Spleen (tissue), 7 donors: ENCODE data around the gene MED13L.

Experiments
- POLR2A ChIP-seq, 3 donors: fragments of 450-650 bp; IDR thresholded peaks; one replicate each; pipeline ENCODE4 v1.5.1; 2017; ENCODE audit warnings: antibody characterized with exemption in 3 of 3, mild to moderate bottlenecking in 1 of 3
- TF ChIP-seq, protein P1 (sequence below), 11 experiments: fragments of 200-600 bp in 7 of 11; fragments of 450-650 bp in 4 of 11; sonication (generic) in 4 of 11; IDR thresholded peaks in 8 of 11; conservative IDR thresholded peaks in 3 of 11; 1 replicate in 7 of 11; 2 replicates in 4 of 11; pipeline versions ENCODE4 v1.4.0 to v1.8.0; 2016 to 2021; ENCODE audit warnings: antibody characterized with exemption in 11 of 11, inconsistent platforms in 4 of 11, mild to moderate bottlenecking in 1 of 11
- donor health status: DM: no; HTN: no; CAD: no; lungs with moderate emphysema.
- donor health status: DM: no; HTN: no; CAD: no.
- donor health status: DM: no; HTN: no; CAD: no.

DNA sequence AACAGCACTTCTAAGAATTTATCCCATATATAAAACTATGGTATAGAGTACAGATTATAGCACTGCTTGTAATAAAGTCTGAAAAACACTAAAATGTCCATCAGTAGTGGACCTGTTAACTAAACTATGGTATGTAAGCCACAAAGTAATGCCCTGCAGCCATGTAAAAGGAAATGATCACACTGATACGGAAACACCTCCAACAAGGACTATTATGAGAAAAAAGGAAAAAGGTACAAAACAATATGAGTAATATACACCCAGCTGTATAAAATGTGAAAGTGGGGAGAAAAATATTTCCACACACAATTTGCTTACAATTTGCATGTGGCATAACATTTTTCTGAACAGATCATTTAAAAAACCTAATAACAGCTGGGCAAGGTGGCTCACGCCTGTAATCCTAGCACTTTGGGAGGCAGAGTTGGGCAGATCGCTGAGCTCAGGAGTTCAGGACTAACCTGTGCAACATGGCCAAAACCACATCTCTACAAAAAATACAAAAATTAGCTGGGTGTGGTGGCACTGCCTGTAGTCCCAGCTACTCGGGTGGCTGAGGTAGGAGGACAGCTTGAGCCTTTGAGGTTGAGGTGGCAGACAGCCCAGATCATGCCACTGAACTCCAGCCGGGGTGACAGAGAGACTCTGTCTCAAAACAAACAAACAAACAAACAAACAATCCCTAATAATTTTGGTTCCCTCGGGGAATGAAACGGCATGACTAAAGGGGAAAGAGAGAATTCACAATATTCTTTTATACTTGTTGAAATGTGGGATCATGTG lies 250.5 kb downstream of the MED13L start:
- TF ChIP-seq POLR2A (IDR thresholded peaks at IDR 0.05), result no peak
- TF ChIP-seq, protein P1, sequence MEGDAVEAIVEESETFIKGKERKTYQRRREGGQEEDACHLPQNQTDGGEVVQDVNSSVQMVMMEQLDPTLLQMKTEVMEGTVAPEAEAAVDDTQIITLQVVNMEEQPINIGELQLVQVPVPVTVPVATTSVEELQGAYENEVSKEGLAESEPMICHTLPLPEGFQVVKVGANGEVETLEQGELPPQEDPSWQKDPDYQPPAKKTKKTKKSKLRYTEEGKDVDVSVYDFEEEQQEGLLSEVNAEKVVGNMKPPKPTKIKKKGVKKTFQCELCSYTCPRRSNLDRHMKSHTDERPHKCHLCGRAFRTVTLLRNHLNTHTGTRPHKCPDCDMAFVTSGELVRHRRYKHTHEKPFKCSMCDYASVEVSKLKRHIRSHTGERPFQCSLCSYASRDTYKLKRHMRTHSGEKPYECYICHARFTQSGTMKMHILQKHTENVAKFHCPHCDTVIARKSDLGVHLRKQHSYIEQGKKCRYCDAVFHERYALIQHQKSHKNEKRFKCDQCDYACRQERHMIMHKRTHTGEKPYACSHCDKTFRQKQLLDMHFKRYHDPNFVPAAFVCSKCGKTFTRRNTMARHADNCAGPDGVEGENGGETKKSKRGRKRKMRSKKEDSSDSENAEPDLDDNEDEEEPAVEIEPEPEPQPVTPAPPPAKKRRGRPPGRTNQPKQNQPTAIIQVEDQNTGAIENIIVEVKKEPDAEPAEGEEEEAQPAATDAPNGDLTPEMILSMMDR (IDR thresholded peaks at IDR 0.05 in 8 of 11, conservative IDR thresholded peaks at IDR 0.05 in 3 of 11), result no peak
